Trophoblast cell (in vitro differentiated cells and primary cell): ENCODE measurements around the gene MTM1.
A peak's percentile ranks its signal among the peaks of the same experiment; 100 is the strongest.

ENCODE experiments used
- DNase-seq, 2 donors: peaks; one replicate each; pipeline ENCODE4 v3.0.0-alpha.2; 2016
- H2AFZ ChIP-seq: 2 replicates; pipeline ENCODE4 v1.6.1; 2013; ENCODE audit warnings: low read length, moderate library complexity, mild to moderate bottlenecking; ENCODE audit not compliant: insufficient read depth, poor library complexity
- H2AK5ac ChIP-seq: 2 replicates; pipeline ENCODE4 v1.6.1; 2013; ENCODE audit warnings: mild to moderate bottlenecking, low read length
- H2BK120ac ChIP-seq: 2 replicates; pipeline ENCODE4 v1.6.1; 2013; ENCODE audit warnings: low read length, mild to moderate bottlenecking, moderate library complexity; ENCODE audit not compliant: insufficient read depth, poor library complexity
- H2BK12ac ChIP-seq: 2 replicates; pipeline ENCODE4 v1.6.1; 2013; ENCODE audit warnings: mild to moderate bottlenecking, low read length, moderate library complexity
- H2BK5ac ChIP-seq: 2 replicates; pipeline ENCODE4 v1.6.1; 2013; ENCODE audit warnings: low read length, low read depth, moderate library complexity, mild to moderate bottlenecking; ENCODE audit not compliant: poor library complexity
- H3K14ac ChIP-seq: 2 replicates; pipeline ENCODE4 v1.6.1; 2013; ENCODE audit warnings: mild to moderate bottlenecking, low read length
- H3K18ac ChIP-seq: 2 replicates; pipeline ENCODE4 v1.6.1; 2013; ENCODE audit warnings: mild to moderate bottlenecking, low read length
- H3K23ac ChIP-seq: 2 replicates; pipeline ENCODE4 v1.6.1; 2013; ENCODE audit warnings: low read length
- H3K27ac ChIP-seq: 2 replicates; pipeline ENCODE4 v1.5.1; 2013; ENCODE audit warnings: low read depth, mild to moderate bottlenecking, inconsistent platforms, low read length, moderate library complexity
- H3K27me3 ChIP-seq: 2 replicates; pipeline ENCODE4 v1.6.1; 2013; ENCODE audit warnings: inconsistent platforms, mild to moderate bottlenecking, low read length, moderate library complexity; ENCODE audit not compliant: insufficient read depth
- H3K36me3 ChIP-seq, 2 experiments: 1 replicate in 1 of 2; 2 replicates in 1 of 2; pipeline ENCODE4 v1.6.1; 2013; ENCODE audit warnings: low read length in 2 of 2, mild to moderate bottlenecking in 2 of 2, moderate library complexity in 1 of 2; ENCODE audit not compliant: insufficient read depth in 2 of 2, control insufficient read depth in 1 of 2
- H3K4ac ChIP-seq: 2 replicates; pipeline ENCODE4 v1.6.1; 2013; ENCODE audit warnings: low read depth, mild to moderate bottlenecking, low read length, moderate library complexity
- H3K4me1 ChIP-seq, 2 experiments: 1 replicate in 1 of 2; 2 replicates in 1 of 2; pipeline ENCODE4 v1.6.1; 2013; ENCODE audit warnings: low read length in 2 of 2, mild to moderate bottlenecking in 2 of 2, moderate library complexity in 1 of 2; ENCODE audit not compliant: insufficient read depth in 2 of 2, control insufficient read depth in 1 of 2
- H3K4me2 ChIP-seq: 2 replicates; pipeline ENCODE4 v1.6.1; 2013; ENCODE audit warnings: inconsistent platforms, mild to moderate bottlenecking, low read length, moderate library complexity
- H3K4me3 ChIP-seq: 2 replicates; pipeline ENCODE4 v1.5.1; 2013; ENCODE audit warnings: mild to moderate bottlenecking, low read depth, low read length, inconsistent platforms
- H3K79me1 ChIP-seq: one replicate; pipeline ENCODE4 v1.6.1; 2013; ENCODE audit warnings: low read length
- H3K79me2 ChIP-seq: 2 replicates; pipeline ENCODE4 v1.6.1; 2013; ENCODE audit warnings: low read length, mild to moderate bottlenecking; ENCODE audit not compliant: control insufficient read depth, insufficient read depth, poor library complexity
- H3K9ac ChIP-seq: 2 replicates; pipeline ENCODE4 v1.6.1; 2013; ENCODE audit warnings: mild to moderate bottlenecking, low read length
- H3K9me3 ChIP-seq: 2 replicates; pipeline ENCODE4 v1.6.1; 2013; ENCODE audit warnings: low read depth, mild to moderate bottlenecking, control low read depth, inconsistent platforms, low read length; ENCODE audit not compliant: insufficient read depth
- H4K12ac ChIP-seq: 2 replicates; pipeline ENCODE4 v1.6.1; 2013; ENCODE audit warnings: low read depth, mild to moderate bottlenecking, low read length, moderate library complexity
- H4K8ac ChIP-seq: 2 replicates; pipeline ENCODE4 v1.6.1; 2013; ENCODE audit warnings: low read depth, mild to moderate bottlenecking, low read length, moderate library complexity
- H4K91ac ChIP-seq: one replicate; pipeline ENCODE4 v1.6.1; 2013; ENCODE audit warnings: low read depth, mild to moderate bottlenecking, low read length, moderate library complexity
- WGBS: extraction: QIAGEN DNeasy Blood & Tissue Kit; methylation state at CpG from one replicate; pipeline ENCODE4 v1.1.7; 2013; ENCODE audit warnings: missing lambda C conversion rate; ENCODE audit not compliant: insufficient read length, insufficient coverage; ENCODE audit errors: extremely low coverage; 5-methylcytosine and 5-hydroxymethylcytosine counted together

Gene MTM1

GRCh38 chrX:150693725-150694574, 125.5 kb downstream of the MTM1 start:
- H3K4me3 ChIP-seq: peak overlapping the region; percentile 80
- H3K27me3 ChIP-seq: no peaks in the 10 kb centered on the region
- WGBS: no CpG with 5 or more reads among the region's 42 CpGs
- no peak overlapping the region for H2BK12ac ChIP-seq
- no peak overlapping the region for H2AK5ac ChIP-seq
- peak overlapping the region; percentile 83 for H3K4me2 ChIP-seq
- H3K79me1 ChIP-seq: peaks cover 13% of the 10 kb centered on the region
- peak overlapping the region; percentile 91 for H3K27ac ChIP-seq
- no peak overlapping the region for H3K23ac ChIP-seq
- H4K8ac ChIP-seq: peak overlapping the region; percentile 35
- no peak overlapping the region for H3K14ac ChIP-seq
- peak; percentile 87 to 92 for DNase-seq
- no peak overlapping the region for H2BK120ac ChIP-seq
- H2AFZ ChIP-seq: no peak overlapping the region
- no peaks in the 10 kb centered on the region for H3K36me3 ChIP-seq
- H3K79me2 ChIP-seq: peaks cover 5% of the 10 kb centered on the region
- no peaks in the 10 kb centered on the region for H3K9me3 ChIP-seq
- H3K18ac ChIP-seq: no peak overlapping the region
- peaks cover 11 to 15% of the 10 kb centered on the region in 2 experiments for H3K4me1 ChIP-seq
- H3K9ac ChIP-seq: peak overlapping the region; percentile 47
- no peak overlapping the region for H2BK5ac ChIP-seq
- peak overlapping the region; percentile 89 for H4K91ac ChIP-seq
- H4K12ac ChIP-seq: peak overlapping the region; percentile 12
- no peak overlapping the region for H3K4ac ChIP-seq

- H3K4me3 ChIP-seq: no peak overlapping the region
- H3K4me2 ChIP-seq: peak overlapping the region; percentile 16
- peak overlapping the region; percentile 84 for H2BK12ac ChIP-seq
- peak overlapping the region; percentile 56 for H3K14ac ChIP-seq
- no peak overlapping the region for H3K9ac ChIP-seq
- H2AK5ac ChIP-seq: peak overlapping the region; percentile 62
- H2BK5ac ChIP-seq: peak overlapping the region; percentile 69
- H3K27ac ChIP-seq: peak overlapping the region; percentile 82
- H4K12ac ChIP-seq: no peak overlapping the region
- H3K18ac ChIP-seq: no peak overlapping the region
- WGBS: no CpG with 5 or more reads among the region's 8 CpGs
- no peaks in the 10 kb centered on the region for H3K9me3 ChIP-seq
- peak overlapping the region; percentile 49 for H4K8ac ChIP-seq
- DNase-seq: no peak
- no peaks in the 10 kb centered on the region for H3K36me3 ChIP-seq
- no peak overlapping the region for H2AFZ ChIP-seq
- no peaks in the 10 kb centered on the region for H3K27me3 ChIP-seq
- H3K23ac ChIP-seq: no peak overlapping the region
- H4K91ac ChIP-seq: peak overlapping the region; percentile 84
- H3K79me1 ChIP-seq: peaks cover 13% of the 10 kb centered on the region
- peak overlapping the region; percentile 89 for H3K4ac ChIP-seq
- peaks cover 11 to 15% of the 10 kb centered on the region in 2 experiments for H3K4me1 ChIP-seq
- H3K79me2 ChIP-seq: peaks cover 5% of the 10 kb centered on the region
- H2BK120ac ChIP-seq: peak overlapping the region; percentile 60
These were observed 126.5 kb downstream of the MTM1 start for GRCh38 chrX:150694738-150695410.

GRCh38 chrX:150696331-150696730, 127.9 kb downstream of the MTM1 start:
- Histone ChIP-seq H3K4ac (no peak overlapping the region), H3K9me3 (no peaks in the 10 kb centered on the region), H2BK12ac (no peak overlapping the region), H3K79me1 (peaks cover 13% of the 10 kb centered on the region), H3K4me3 (no peak overlapping the region), H3K18ac (no peak overlapping the region), H3K4me2 (no peak overlapping the region), H3K36me3 (peaks cover 2% of the 10 kb centered on the region in 2 experiments), H4K8ac (no peak overlapping the region), H3K4me1 (peaks cover 11 to 15% of the 10 kb centered on the region in 2 experiments), H4K12ac (no peak overlapping the region), H2AFZ (no peak overlapping the region), H3K27me3 (no peaks in the 10 kb centered on the region), H3K79me2 (peaks cover 5% of the 10 kb centered on the region), H3K9ac (no peak overlapping the region), H2BK120ac (no peak overlapping the region), H3K23ac (no peak overlapping the region), H4K91ac (no peak overlapping the region), H2BK5ac (no peak overlapping the region), H2AK5ac (no peak overlapping the region), H3K14ac (no peak overlapping the region), H3K27ac (no peak overlapping the region)
- WGBS: no CpG with 5 or more reads among the region's 1 CpG
- no peak for DNase-seq

- H3K79me2 ChIP-seq: peaks cover 5% of the 10 kb centered on the region
- H3K27me3 ChIP-seq: no peaks in the 10 kb centered on the region
These were observed 128.4 kb downstream of the MTM1 start for GRCh38 chrX:150696866-150697265.

More at GRCh38 chrX:150696866-150697265, 128.4 kb downstream of the MTM1 start:
- H3K79me1 ChIP-seq: peaks cover 13% of the 10 kb centered on the region
- H2BK5ac ChIP-seq: no peak overlapping the region
- H3K36me3 ChIP-seq: peaks cover 2% of the 10 kb centered on the region in 2 experiments
- H2AK5ac ChIP-seq: no peak overlapping the region
- H3K4ac ChIP-seq: no peak overlapping the region
- H2BK12ac ChIP-seq: no peak overlapping the region
- H3K4me2 ChIP-seq: no peak overlapping the region
- H2AFZ ChIP-seq: no peak overlapping the region
- no peak overlapping the region for H3K9ac ChIP-seq
- no peak overlapping the region for H3K4me3 ChIP-seq
- no peak overlapping the region for H3K23ac ChIP-seq
- WGBS: no CpG with 5 or more reads among the region's 4 CpGs
- H4K12ac ChIP-seq: no peak overlapping the region
- H3K18ac ChIP-seq: no peak overlapping the region
- H2BK120ac ChIP-seq: no peak overlapping the region
- no peak overlapping the region for H4K8ac ChIP-seq
- H3K27ac ChIP-seq: no peak overlapping the region
- peak overlapping the region; percentile 14 for H4K91ac ChIP-seq
- DNase-seq: no peak
- H3K9me3 ChIP-seq: no peaks in the 10 kb centered on the region
- no peak overlapping the region for H3K14ac ChIP-seq
- peaks cover 11 to 15% of the 10 kb centered on the region in 2 experiments for H3K4me1 ChIP-seq
